Myocyte (in vitro differentiated cells): ENCODE results near the gene ABHD8. TPM values are rescaled to one million over a fixed set of nuclear protein-coding genes. Genes with fewer than 3 reads are reported as not detected.

Experiments
- DNase-seq: peaks from one replicate; pipeline ENCODE4 v3.0.0-alpha.2; 2012; ENCODE audit warnings: low read depth
- total RNA-seq: library from RNA; depleted of rRNA; stranded (reverse); fragments of >200 nt; gene quantifications from 2 replicates; pipeline ENCODE4 v1.2.3, GENCODE V29; 2014

The ABHD8 gene
- total RNA-seq, 1 donor from 2014 or later, result 24.8 TPM

GRCh38 chr19:17321655-17322489 lies 18.6 kb upstream of the ABHD8 start:
- no peak for DNase-seq

- no peak for DNase-seq
These were observed 17.2 kb upstream of the ABHD8 start for GRCh38 chr19:17320435-17320834.

GRCh38 chr19:17319473-17320238 lies 16.4 kb upstream of the ABHD8 start:
- DNase-seq, result no peak

GRCh38 chr19:17318966-17319365 lies 15.7 kb upstream of the ABHD8 start:
- DNase-seq, result no peak

- no peak for DNase-seq
These were observed 10.9 kb upstream of the ABHD8 start for GRCh38 chr19:17314007-17314593.

GRCh38 chr19:17312189-17313113 lies 9.2 kb upstream of the ABHD8 start:
- DNase-seq, result no peak

GRCh38 chr19:17311455-17312188 lies 8.4 kb upstream of the ABHD8 start:
- DNase-seq, result peak; percentile 48

- DNase-seq, result no peak
These were observed 6.8 kb upstream of the ABHD8 start for GRCh38 chr19:17309965-17310461.

GRCh38 chr19:17309198-17309964 lies 6.2 kb upstream of the ABHD8 start, which contains the start of gene DDA1:
DDA1 (plus strand) TSS chr19:17309563; CDS start chr19:17309655, 92 bp downstream.
- peak; percentile 100 for DNase-seq

- no peak for DNase-seq
These were observed 4.7 kb upstream of the ABHD8 start for GRCh38 chr19:17307876-17308377.

GRCh38 chr19:17306285-17306714 lies 3.1 kb upstream of the ABHD8 start:
- no peak for DNase-seq

GRCh38 chr19:17305517-17306284 lies 2.5 kb upstream of the ABHD8 start, which contains the start of gene MRPL34:
MRPL34 (plus strand) TSS chr19:17305872; CDS start chr19:17305893, 21 bp downstream.
- DNase-seq, result peak; percentile 99

GRCh38 chr19:17305216-17305516 lies 1.9 kb upstream of the ABHD8 start:
- DNase-seq, result no peak

- DNase-seq, result no peak
These were observed 1.4 kb upstream of the ABHD8 start for GRCh38 chr19:17304386-17305215.

- DNase-seq, result no peak
These were observed 679 bp upstream of the ABHD8 start for GRCh38 chr19:17303940-17304267.

GRCh38 chr19:17302391-17303166 lies 646 bp downstream of the ABHD8 start:
- no peak for DNase-seq
